Measurements from ENCODE around the gene LIPH.
"Not testable (repeated sequence)": the region's sequence is repeated elsewhere in the genome, so short reads cannot be mapped to it uniquely, and the experiment has no call there.

LIPH gene

DNA sequence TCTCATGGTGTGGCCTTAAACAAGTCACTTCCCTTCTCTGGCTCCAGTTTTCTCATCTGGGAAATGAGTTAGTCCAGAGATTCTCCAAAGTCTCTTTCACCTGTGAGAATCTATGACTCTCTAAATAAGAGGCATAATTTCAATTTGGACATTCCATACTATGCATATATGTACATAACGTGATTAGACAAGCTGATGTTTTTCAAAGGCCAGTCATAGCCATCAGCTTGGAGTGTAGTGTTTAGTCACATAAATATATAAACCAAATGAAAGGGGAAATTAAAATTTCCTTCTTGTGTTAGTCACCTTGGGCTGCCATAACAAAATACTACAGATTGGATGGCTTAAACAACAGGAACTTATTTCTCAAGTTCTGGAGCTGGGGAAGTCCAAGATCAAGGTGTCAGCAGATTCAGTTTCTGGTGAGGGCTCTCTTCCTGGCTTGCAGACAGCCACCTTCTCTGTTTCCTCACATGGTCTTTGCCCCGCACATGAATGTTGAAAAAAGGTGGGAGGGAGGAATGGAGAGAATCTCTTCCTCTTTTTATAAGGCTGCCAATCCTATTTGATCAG lies 72.9 kb downstream of the LIPH start:
- DNase-seq: no peak

DNA sequence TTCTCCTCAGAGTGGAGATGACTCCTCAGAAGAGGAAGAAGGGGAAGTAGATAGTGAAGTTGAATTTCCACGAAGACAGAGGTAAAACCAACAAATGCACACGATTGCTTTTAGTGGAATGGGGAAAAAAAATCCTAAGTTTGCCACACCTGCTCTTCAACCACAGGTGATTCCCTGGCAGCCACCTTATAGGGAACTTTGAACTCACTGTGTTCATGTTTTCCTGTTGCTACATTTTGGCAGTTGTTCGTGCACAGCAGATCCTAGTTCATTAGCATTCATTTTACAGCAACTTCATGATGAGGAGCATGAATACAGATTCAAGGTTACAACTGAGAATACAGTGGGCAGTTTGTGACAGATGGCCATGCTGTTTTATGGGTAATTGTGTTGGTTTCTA lies 75.1 kb downstream of the LIPH start:
- no peak for DNase-seq

DNA sequence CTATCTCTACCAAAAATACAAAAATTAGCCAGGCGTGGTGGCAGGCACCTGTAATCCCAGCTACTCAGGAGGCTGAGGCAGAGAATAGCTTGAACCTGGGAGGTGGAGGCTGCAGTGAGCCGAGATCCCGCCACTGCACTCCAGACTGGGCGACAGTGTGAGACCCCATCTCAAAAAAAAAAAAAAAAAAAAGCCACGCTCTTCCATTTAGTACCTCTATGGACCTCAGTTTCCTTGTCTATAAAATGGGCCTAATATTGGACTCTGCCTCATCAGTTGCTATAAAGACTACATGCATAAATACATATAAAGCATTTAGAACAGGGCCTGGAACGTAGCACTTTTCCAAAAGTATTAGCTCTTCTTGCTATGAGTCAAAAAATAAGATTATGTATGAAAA lies 77.5 kb downstream of the LIPH start:
- not testable (repeated sequence) for DNase-seq

DNA sequence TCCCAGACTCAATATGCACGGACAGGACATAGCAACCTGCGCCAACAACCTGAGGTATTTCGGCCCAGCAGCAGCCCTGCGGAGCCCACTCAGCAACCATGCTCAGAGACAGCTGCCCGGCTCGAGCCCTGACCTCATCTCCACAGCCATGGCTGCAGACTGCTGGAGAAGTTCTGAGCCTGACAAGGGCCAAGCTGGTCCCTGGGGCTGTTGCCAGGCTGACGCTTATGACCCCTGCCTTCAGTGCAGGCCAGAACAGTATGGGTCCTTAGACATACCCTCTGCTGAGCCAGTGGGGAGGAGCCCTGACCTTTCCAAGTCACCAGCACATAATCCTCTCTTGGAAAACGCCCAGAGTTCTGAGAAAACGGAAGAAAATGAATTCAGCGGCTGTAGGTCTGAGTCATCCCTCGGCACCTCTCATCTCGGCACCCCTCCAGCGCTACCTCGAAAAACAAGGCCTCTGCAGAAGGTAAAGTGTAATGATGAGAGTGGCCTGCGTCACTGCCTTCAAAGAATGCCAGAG lies 79.0 kb downstream of the LIPH start:
- no peak for DNase-seq

DNA sequence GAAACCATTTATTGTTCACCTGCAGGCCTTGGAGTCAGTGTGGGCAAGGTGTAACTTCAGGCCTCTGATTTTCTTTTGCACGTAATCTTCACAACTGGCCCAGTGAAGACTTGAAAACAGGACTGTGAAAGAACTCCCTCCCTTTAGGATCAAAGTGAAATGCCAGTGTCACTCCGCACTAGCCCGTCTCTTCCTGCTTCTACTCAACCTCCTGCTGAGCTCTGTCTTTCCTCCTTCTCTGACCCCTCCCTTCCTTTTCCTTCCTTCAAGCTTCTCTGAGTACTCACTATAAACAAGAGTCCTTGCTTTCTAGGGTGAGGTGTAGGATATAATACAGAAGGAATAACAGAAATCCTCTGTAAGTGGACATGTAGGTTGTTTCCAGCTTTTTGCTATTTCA lies 82.1 kb downstream of the LIPH start:
- DNase-seq: no peak

DNA sequence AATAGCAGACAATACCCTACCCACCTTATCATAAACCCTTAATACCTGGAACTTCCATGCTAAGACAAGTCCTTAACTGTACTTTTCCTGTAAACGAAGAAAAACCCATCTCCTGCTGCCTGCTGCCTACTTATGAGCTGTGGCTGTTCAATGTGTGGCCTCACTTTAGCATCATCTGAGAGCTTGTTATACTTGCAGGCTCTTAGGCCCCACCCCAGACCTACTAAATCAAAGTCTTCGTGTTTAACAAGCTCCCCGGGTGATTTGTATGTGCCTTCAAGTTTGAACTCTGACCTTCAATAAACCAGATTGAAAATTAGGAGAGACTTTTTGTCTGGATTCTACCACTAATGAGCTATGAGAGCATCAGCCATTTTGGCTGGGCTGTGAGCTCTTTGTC lies 82.8 kb downstream of the LIPH start:
- no peak for DNase-seq

DNA sequence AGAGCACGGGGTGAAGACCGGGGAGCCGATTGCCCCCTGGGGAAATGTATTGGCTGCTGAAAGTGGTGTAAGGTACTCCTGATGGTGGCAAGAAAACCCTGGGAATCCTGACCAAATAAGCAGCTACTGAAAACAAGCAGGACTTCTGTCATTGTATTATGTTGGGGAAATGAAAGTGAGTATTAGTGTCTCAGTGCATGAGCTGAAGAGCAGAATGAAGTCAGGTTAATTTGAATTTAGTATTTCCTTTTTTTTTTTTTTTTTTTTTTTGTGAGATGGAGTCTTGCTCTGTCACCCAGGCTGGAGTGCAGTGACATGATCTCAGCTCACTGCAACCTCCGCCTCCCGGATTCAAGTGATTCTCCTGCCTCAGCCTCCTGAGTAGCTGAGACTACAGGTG lies 86.3 kb downstream of the LIPH start:
- DNase-seq: not testable (repeated sequence)

DNA sequence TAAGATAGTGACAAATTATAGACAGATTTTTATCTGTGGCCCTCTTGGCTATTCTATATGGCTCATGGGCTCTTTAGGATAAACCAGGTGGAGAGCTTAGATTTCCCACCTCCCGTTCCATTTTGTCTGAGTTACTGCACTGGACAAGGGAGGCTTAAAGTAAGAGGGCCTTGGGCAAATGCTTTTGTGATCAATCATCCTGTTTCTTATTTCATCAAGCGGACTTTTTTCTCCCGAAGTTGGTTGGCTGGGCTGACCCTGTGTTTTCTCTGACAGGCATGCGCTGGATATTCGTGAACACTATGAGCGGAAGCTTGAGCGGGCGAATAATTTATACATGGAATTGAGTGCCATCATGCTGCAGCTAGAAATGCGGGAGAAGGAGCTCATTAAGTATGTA lies 86.9 kb downstream of the LIPH start:
- DNase-seq: no peak

DNA sequence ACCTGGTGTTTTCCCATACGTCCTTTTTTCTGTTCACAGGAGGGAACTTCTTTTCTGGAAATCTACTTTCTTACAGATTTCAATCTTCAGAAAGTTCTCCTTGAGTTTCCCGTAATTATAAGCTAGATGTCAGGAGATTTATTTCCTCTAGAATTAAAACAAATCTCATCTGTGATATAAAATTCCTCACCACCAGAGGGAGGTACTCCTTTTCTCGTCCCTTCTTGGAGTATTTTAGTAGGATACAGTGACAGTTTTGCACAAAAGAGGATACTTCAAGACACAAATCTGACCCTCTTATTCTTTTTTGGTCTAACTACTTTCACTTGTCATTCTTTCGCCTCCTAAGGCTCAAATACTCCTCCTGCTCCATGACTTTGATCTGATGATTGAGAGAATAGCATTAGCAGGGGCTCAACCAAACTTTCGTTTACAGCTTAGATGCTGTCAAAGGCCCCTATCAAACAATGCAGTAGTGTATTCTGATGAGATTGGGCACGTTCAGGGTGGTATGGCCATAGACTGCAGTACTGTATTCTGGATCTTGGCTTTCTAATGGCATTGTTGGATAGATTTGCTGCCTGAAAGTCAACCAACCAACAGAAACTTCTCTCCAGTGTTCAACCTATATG lies 91.6 kb downstream of the LIPH start:
- DNase-seq: no peak

DNA sequence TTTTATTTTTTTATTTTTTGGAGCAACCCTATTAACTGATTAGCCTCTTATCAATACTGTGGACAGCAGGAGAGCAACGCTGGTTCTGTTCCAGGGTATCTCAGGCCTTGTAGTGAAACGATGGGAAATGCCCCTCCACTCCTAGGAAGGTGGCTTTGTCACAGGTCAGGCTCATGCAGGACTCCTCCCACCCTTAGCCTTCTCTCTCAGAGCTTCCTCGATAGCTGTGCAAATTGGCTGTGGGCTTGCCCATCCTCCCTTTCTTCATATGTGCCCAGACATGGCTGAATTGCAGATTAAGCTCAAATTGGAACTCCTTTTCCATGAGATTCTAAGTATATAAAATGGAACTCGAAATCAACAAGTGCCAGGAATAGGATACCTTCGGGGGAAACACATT lies 92.1 kb downstream of the LIPH start:
- DNase-seq: no peak

DNA sequence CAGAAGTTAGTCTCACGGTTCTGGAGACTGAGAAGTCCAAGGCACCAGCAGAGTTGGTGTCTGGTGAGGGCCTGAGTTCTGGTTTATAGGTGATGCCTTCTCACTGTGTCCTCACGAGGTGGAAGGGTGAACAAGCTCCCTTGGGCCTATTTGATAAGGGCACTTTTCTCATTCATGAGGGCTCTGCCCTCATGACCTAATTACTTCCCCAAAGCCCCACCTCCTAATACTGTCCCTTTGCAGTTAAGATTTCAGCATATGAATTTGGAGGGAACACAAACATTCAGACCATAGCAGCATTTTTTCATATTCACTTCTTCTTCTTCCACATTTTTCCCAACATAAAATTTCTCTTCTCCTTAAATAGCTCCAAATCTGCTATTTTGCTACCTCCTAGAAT lies 95.0 kb downstream of the LIPH start:
- DNase-seq: no peak
